Esophagus mucosa (tissue), 1 donor: ENCODE results near the gene BNC1. TPM values are rescaled to one million over a fixed set of nuclear protein-coding genes. Genes with fewer than 3 reads are reported as not detected.
A peak's percentile ranks its signal among the peaks of the same experiment; 100 is the strongest.
"Not testable (repeated sequence)": the region's sequence is repeated elsewhere in the genome, so short reads cannot be mapped to it uniquely, and the experiment has no call there.

ENCODE experiments used
- ATAC-seq: fragments of 200-7000 bp; cut with Tn5 transposase; one replicate; pipeline ENCODE4 v1.9.1; 2020
- total RNA-seq: library from RNA; stranded (reverse); gene quantifications from one replicate; pipeline ENCODE4 v1.2.4, GENCODE V29; 2023
- donor health status: DM: yes; HTN: yes; CAD: no.

The BNC1 gene
- total RNA-seq, 1 donor from 2014 or later: 39.6 TPM

DNA sequence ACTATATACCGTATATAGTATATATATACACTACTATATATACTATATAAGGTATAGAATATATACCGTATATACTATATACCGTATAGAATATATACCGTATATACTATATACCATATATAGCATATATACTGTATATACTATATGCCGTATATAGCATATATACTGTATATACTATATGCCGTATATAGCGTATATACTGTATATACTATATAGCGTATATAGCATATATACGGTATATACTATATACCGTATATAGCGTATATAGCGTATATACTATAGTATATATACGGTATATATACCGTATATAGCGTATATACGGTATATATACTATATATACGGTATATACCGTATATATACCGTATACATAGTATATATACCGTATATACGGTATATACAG is 54.2 kb downstream of the BNC1 start:
- ATAC-seq: no peak

GRCh38 chr15:83225449-83225848 is 59.0 kb downstream of the BNC1 start:
- no peak for ATAC-seq

GRCh38 chr15:83221781-83222180 is 62.7 kb downstream of the BNC1 start:
- not testable (repeated sequence) for ATAC-seq

DNA sequence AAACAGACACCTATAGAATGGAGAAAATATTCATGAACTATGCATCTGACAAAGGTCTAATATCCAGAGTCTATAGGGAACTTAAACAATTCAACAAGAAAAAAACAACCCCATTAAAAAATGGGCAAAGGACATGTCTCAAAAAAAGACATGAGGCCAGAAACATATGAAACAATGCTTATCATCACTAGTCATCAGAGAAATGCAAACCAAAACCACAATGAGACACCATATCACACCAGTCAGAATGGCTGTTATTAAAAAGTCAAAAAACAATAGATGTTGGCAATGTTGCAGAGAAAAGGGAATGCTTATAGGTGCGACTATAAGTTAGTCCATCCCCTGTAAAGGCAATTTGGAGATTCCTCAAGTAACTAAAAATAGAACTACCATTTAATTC is 65.4 kb downstream of the BNC1 start:
- ATAC-seq: no peak

GRCh38 chr15:83215306-83215705 is 69.2 kb downstream of the BNC1 start:
- ATAC-seq: no peak

DNA sequence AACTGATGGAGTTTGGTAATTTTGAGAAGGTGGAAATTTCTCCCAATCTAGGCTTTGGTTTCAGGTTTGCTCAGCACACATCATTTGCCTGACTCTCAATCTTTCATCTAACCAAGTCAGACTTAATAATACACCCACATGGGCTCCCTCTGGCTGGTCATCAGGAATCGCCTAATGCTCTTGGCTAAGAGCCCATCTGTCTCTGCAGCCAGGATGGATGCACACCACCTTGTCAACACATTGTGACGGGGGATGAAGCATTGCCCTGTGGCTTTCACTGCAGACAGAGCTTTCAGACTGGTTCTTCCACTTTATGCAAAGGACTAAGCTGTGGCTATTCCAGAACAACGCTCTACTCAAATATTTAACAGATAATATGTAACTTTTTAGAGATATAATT is 73.8 kb downstream of the BNC1 start:
- ATAC-seq: peak; percentile 71

GRCh38 chr15:83209333-83209732 is 75.1 kb downstream of the BNC1 start:
- ATAC-seq: no peak

DNA sequence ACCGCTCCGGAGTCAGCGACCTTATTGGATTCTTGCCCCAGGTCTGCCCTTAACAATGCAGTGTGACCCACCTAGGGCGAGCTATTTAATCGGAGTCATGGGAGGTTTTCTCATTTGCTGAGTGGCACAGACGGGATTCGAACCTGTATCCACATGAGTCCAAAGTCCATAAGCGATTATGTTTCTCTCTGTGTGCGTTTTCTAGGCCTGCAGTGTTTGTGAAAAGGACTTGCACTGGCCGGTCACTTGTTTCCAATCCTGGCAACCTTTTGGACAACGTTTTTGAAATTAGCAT is 76.2 kb downstream of the BNC1 start:
- no peak for ATAC-seq

GRCh38 chr15:83207660-83208366 is 76.7 kb downstream of the BNC1 start, which contains the start of gene HDGFL3:
Gene HDGFL3 (minus strand): TSS chr15:83207823. CDS start chr15:83207414, 409 bp downstream.
- peak; percentile 44 for ATAC-seq

DNA sequence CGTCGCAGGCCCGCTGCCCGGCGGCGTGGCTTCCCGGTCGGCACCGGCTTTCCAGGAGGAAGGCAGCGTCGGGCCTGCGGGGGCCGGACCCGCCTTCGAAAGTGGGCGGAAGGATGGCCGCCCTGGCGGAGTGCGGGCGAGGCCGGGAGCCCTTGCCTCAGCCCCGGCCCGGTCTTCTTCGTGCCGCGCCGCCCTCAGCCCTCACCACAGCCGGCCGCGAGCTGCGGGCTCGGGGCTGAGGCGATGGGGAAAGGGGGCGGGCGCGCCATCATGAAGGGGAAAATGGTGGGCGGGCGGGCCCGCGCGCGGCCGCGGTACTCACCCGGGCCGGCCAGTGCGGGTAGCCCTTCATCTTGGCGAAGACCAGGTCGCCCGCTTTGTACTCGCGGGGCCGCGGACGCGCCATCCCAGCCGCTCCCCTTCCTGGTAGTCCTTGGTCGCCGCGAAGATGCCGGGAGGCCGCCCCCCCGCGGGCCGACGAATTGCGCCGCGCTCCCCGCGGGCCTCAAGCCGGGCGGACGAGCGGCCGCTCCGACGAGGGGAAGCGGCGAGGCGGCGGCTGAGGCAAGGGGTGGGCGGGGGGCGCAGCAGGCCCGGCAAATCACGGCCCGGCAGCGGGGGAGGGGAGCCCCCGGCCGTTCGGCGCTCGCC is 77.3 kb downstream of the BNC1 start:
- ATAC-seq: peak; percentile 44

DNA sequence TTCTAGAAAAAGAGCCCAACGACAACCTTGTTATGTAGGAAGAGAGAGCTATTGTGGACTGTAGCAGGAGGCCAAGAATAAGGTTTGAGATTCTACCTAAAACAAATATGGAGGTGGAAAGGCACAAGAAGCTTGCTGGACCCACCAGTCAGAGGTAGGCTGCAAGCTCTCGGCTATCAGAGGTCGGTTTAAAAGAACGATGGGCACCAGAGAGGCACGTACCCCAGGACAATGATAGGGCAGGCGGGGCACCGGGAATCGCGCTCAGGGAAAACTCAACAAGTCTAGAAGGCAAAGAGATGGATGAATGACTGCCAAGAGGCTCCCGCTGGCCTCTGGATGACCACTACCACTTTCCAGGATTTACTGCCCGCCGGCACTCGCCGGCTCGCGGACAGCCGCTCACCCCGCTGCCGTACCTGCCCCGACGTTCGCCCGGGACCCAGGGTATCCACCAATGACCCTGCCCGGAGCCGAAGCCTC is 77.9 kb downstream of the BNC1 start:
- no peak for ATAC-seq

Other genes with a start within 250 kb of the BNC1 start
- gene BTBD1, start 217.4 kb downstream of the BNC1 start, total RNA-seq: 33.3 TPM
- 0.48 TPM for gene TM6SF1, start 177.0 kb downstream of the BNC1 start, total RNA-seq
- gene HDGFL3, start 76.8 kb downstream of the BNC1 start, total RNA-seq: 19.1 TPM
- 3.3 TPM for gene SH3GL3, start 162.7 kb upstream of the BNC1 start, total RNA-seq